GM18909 (cell line): ENCODE data around the gene TBC1D22B.
"Not testable (repeated sequence)": the region's sequence is repeated elsewhere in the genome, so short reads cannot be mapped to it uniquely, and the experiment has no call there.

Experiments used
- ATAC-seq: cut with Tn5 transposase; IDR thresholded peaks from one replicate; pipeline ENCODE4 v1.9.1; 2021; ENCODE audit warnings: mild to moderate bottlenecking; ENCODE audit not compliant: unreplicated experiment, poor library complexity

Gene TBC1D22B

DNA sequence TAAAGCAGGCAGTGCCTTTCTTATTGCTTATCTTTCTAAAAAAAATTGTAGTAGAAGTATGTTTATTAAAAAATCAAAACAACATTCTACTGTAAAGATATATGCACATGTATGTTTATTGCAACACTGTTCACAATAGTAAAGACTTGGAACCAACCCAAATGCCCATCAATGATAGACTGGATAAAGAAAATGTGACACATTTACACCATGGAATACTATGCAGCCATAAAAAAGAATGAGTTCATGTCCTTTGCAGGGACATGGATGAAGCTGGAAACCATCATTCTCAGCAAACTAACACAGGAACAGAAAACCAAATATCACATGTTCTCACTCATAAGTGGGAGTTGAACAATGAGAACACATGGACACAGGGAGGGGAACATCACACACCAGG lies 40.1 kb downstream of the TBC1D22B start:
- not testable (repeated sequence) for ATAC-seq

- ATAC-seq = no peak
Measured at GRCh38 chr6:37298958-37299357, 41.4 kb downstream of the TBC1D22B start.

DNA sequence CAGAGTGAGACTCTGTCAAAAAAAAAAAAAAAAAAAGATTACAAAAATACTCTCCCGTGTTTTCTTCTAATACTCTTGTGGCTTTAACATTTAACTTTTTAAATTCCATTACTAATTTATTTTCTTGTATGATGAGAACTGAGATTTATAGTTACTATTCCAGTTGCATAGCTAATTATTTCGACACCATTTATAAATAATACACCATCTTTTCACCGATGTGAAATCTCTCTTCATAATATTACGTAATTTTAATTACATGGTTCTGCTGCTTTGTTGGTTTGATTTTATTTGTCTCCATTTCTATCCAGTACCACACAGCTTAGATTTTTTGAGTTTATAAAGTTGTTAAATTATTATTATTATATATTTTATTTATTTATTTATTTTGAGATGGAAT lies 42.4 kb downstream of the TBC1D22B start:
- ATAC-seq = no peak

DNA sequence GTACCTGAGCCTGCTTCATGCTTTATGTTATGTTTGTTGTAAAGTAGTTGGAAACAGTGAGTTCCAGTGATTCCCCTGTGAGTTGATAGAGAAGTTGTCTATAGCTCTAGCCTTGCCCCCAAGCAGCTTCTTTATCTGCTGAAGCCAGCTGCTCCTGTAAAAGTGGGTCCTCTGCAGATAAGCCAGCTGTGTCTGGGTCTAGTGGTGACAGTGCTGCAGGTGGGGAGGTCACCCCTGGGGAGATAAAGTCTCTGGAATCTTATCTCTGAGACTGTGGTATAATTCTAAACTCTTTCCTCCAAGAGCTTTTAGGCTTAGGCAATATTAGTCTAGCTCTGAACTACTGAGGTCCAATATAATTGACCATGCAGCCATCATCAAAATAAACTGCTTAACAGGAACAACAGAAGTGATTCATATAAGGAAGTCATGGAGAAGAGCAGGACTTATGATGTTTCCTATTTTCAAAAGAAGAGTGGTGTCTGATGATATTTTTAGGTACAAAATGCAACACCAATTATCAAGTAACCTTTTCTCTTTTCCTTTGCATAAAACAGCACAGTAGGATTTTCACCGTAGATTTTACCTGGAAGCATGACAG lies 44.6 kb downstream of the TBC1D22B start:
- no peak for ATAC-seq

- ATAC-seq = no peak
Measured at GRCh38 chr6:37303091-37303660, 45.6 kb downstream of the TBC1D22B start.

GRCh38 chr6:37303891-37304503 lies 46.4 kb downstream of the TBC1D22B start:
- ATAC-seq = no peak

GRCh38 chr6:37304766-37305165 lies 47.2 kb downstream of the TBC1D22B start:
- ATAC-seq = no peak

- no peak for ATAC-seq
Measured at GRCh38 chr6:37305841-37306425, 48.4 kb downstream of the TBC1D22B start.

DNA sequence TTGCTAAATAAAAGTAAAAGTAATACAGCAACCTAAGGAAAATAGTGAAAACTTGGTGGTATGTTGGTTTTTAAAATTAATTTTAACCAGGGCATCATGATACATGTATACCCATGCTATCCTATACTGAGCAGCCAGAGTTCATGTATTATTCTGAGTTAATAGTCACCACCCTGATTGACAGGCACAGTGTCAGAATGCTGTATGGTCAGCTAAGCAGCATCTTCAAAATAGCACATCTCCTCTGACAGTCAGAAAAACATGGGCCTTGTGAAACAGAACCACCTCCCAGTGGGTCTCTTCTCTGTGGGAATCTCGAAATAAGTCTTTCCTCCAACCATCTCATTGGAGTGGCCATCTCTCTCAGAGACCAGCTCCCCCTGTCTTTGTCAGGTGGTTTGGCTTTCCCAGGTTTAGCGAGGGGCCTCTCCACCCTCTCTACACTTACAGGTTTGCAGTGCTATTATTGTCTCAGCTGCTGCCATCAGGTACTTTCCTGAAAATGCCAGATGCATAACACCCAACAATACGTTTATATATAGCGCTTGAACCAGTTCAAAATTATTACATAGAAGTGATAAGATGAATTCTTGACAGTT lies 49.2 kb downstream of the TBC1D22B start:
- ATAC-seq = no peak

DNA sequence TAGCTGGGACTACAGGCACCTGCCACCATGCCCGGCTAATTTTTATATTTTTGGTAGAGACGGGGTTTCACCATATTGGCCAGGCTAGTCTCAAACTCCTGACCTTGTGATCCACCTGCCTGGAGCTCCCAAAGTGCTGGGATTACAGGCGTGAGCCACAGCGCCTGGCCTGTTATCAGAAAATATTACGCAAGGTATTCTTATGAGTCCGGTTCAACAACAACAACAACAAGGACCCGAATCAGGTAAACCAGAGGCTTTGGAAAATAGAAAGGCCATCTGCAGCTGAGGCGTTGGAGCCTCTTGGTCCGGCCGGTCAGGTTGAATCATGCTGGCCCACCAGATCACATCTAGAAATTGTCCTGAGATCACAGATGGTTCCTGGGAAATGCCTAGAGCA lies 49.9 kb downstream of the TBC1D22B start:
- ATAC-seq = not testable (repeated sequence)

DNA sequence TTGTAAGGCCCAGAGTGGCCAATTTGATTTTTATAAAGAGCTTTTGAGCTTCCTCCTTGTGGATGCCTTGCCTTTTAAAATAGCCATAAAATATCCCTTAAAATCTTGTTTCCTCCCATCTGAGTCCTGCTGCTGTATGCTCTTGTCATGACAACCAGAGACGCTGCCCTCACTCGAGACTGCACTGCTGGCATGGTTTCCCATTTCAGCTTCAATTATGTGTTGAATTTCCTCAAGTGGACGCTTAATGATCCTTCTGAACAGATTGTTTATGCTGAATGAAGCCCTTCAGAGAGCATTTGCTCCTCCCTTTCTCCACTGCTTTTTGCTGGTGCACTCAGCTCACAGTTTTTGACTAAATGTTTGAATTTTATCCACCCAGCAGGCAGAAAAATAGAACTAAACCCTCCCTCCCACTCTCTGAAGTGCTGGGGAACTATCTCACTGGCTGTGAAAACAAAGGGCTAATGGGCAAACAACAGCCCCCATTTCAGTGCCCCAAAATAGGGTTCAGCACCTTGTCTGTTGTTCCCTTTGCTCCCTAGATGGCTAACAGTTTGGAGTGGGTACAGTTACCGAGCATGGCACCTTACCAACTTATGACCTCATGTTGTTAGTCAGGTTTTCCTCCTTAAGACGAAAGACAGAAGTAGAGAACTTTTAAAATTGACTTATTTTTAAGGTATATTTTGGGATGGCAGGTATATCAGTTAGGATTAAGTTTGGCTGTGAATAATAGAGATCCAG lies 50.7 kb downstream of the TBC1D22B start:
- ATAC-seq = no peak

DNA sequence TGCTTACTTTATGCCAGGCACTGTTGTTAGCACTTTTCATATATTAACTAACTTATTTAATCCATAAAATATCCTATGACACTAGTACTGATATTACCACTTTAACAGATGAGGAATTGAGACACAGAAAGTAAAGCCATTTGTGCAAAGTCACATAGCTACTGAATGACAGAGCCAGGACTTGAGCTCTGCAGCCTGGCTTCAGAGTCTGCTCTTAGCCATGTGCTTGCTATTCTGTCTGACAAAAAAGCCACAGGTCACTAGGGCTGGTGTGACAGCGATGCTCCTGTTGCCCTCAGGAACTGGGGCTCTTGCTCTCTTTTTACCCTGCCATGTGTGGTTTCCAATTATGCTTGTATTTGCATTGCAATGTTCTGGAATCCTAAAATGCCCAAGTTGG lies 51.5 kb downstream of the TBC1D22B start:
- ATAC-seq = no peak

DNA sequence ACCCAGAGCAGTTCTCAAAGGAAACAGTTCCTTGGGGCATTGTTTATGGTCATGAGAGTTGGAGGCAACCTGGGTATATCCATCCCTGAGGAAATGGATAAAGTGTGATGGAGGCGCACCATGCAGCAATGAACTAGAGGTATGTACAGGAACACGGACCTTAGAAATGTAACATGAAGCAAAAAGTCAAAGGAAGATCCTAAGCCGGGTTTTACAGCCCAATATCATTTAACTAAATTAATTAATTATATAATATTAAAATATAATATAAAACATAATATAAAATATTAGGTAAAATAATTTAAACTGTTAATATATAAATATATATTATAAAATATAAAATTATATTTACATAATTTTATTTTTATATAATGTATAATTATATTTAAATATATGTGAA lies 52.1 kb downstream of the TBC1D22B start:
- no peak for ATAC-seq

GRCh38 chr6:37310966-37311365 lies 53.4 kb downstream of the TBC1D22B start:
- no peak for ATAC-seq

GRCh38 chr6:37311741-37312473 lies 54.3 kb downstream of the TBC1D22B start:
- ATAC-seq = no peak

GRCh38 chr6:37313723-37314486 lies 56.3 kb downstream of the TBC1D22B start:
- no peak for ATAC-seq

DNA sequence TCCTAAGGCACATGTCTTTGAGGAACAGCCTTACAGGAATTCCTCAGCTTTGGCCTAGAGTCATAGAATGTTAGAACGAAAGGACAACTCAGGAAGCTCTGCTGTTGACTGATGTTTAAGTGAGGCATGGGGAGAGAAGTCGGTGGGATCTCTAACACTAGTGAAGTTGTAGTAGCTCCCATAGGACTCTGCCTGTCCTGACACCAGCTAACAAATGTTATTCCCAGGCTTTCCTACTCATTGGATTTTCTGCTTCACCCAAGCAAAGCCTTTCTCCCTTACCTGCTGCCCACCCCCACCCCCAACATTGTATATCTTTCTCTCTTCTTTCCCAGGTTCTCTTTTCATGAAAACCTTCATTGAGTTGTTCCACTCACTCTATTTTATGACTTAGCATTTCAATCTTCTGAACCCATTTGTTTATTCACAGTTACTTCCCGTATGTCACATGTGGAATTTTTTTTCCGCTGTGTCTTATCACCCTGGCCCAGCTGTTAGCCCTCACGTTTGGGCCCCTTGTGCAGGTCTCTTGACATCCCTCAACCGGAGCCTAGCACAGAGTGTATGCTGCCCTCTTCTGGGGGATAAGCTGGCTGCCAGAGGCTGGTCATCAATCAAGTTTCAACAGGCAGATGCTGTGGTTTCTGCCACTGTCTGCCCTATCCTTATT lies 57.0 kb downstream of the TBC1D22B start:
- ATAC-seq = peak; percentile 51

DNA sequence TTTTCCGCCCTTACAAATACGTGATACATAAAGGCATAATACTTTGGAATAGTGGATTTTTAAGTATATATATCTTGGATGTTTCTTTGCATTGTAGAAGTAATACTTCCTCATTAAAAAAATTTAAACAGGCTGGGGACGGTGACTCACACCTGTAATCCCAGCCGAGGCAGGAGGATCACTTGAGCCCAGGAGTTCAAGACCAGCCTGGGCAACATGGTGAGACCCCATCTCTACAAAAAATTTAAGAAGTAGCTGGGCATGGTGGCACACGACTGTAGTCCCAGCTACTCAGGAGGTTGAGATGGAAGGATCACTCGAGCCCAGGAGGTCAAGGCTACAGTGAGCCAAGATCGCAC lies 57.6 kb downstream of the TBC1D22B start:
- no peak for ATAC-seq

DNA sequence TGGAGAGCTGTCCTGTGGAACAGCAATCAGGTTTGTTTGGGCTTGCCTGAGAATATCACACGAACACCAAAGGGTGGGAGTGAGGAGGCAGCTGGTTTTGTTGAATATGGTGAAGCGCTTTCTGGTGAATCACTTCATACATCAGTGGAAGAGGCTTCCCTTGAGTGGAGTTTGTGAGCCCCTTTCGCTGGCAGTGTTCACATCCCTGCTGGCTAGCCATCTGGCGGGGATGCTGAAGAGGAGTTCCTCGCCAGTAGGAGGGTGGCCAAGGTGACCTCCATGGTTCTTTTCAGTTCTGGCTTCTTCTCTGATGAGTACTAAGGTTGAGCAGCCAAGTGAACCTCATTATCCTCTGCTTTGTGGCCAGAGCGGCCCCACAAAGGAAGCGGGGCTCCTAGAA lies 58.5 kb downstream of the TBC1D22B start:
- no peak for ATAC-seq
